Sigmoid colon (tissue), 7 donors: ENCODE measurements around the gene GTPBP8. TPM values are rescaled to one million over a fixed set of nuclear protein-coding genes. Genes with fewer than 3 reads are reported as not detected.
A peak's percentile ranks its signal among the peaks of the same experiment; 100 is the strongest.

Experiments
- DNase-seq: peaks from one replicate; pipeline ENCODE4 v3.0.0-alpha.2; 2019
- H3K27ac ChIP-seq, 4 donors: fragments of 200-600 bp; sonication (generic); one replicate each; pipeline ENCODE4 v1.5.1; 2016 to 2019; ENCODE audit warnings: mild to moderate bottlenecking in 1 of 4
- H3K27me3 ChIP-seq, 3 donors: fragments of 200-600 bp; sonication (generic); one replicate each; pipeline ENCODE4 v1.5.1; 2019; ENCODE audit warnings: mild to moderate bottlenecking in 1 of 3
- H3K36me3 ChIP-seq, 4 donors: fragments of 200-600 bp; sonication (generic); one replicate each; pipeline ENCODE4 v1.5.1; 2016 to 2019
- H3K4me1 ChIP-seq, 4 donors: fragments of 200-600 bp; sonication (generic); one replicate each; pipeline ENCODE4 v1.5.1; 2017 to 2019
- H3K4me3 ChIP-seq, 4 donors: fragments of 200-600 bp; sonication (generic); one replicate each; pipeline ENCODE4 v1.5.1; 2017 to 2019; ENCODE audit warnings: mild to moderate bottlenecking in 2 of 4, moderate library complexity in 1 of 4
- H3K9me3 ChIP-seq, 4 donors: fragments of 200-600 bp in 3 of 4; sonication (generic) in 3 of 4; one replicate each; pipeline versions ENCODE4 v1.5.1 to v1.6.1; 2013 to 2019
- EP300 ChIP-seq, 4 donors: sonication (generic); formaldehyde crosslinking; IDR thresholded peaks; one replicate each; pipeline ENCODE4 v1.6.1; 2017; ENCODE audit warnings: antibody characterized with exemption in 4 of 4
- POLR2A ChIP-seq, 2 donors: fragments of 450-650 bp; IDR thresholded peaks; one replicate each; pipeline ENCODE4 v1.6.1; 2016; ENCODE audit warnings: antibody characterized with exemption in 2 of 2, mild to moderate bottlenecking in 2 of 2, moderate library complexity in 2 of 2
- POLR2AphosphoS5 ChIP-seq, 4 donors: sonication (generic); formaldehyde crosslinking; IDR thresholded peaks; one replicate each; pipeline ENCODE4 v1.6.1; 2017; ENCODE audit warnings: antibody characterized with exemption in 4 of 4
- WGBS, 2 donors: extraction: QIAGEN DNeasy Blood & Tissue Kit; methylation state at CpG; one replicate each; pipeline ENCODE4 v1.1.7; 2013; 5-methylcytosine and 5-hydroxymethylcytosine counted together
- intact Hi-C: fragments of 100-400 bp; cut with DNase I; formaldehyde crosslinking; loops from one replicate; pipeline ENCODE4 v1.15.1; 2023
- polyA plus RNA-seq, 3 donors: library from polyadenylated mRNA; stranded (reverse); fragments of 200-250 nt; gene quantifications; one replicate each; pipeline ENCODE4 v1.2.3, GENCODE V29; 2013
- total RNA-seq, 4 donors: library from RNA; depleted of rRNA; stranded (reverse); fragments of >200 nt; gene quantifications; one replicate each; pipeline ENCODE4 v1.1.0, GENCODE V29; 2016
- TF ChIP-seq, protein P1 (sequence below), 4 experiments: fragments of 450-650 bp in 3 of 4; fragments of 200-600 bp in 1 of 4; IDR thresholded peaks; one replicate each; pipeline ENCODE4 v1.5.1; 2016 to 2019; ENCODE audit warnings: antibody characterized with exemption in 4 of 4, mild to moderate bottlenecking in 3 of 4, moderate library complexity in 2 of 4
- donor health status: healthy with polysubstance abuse.
- donor health status: Bipolar disorder and iron deficiency.
- donor health status: healthy.

GTPBP8 gene
- total and polyA plus RNA-seq, 7 donors: 11.3 to 38.2 (median 20.6) TPM

DNA sequence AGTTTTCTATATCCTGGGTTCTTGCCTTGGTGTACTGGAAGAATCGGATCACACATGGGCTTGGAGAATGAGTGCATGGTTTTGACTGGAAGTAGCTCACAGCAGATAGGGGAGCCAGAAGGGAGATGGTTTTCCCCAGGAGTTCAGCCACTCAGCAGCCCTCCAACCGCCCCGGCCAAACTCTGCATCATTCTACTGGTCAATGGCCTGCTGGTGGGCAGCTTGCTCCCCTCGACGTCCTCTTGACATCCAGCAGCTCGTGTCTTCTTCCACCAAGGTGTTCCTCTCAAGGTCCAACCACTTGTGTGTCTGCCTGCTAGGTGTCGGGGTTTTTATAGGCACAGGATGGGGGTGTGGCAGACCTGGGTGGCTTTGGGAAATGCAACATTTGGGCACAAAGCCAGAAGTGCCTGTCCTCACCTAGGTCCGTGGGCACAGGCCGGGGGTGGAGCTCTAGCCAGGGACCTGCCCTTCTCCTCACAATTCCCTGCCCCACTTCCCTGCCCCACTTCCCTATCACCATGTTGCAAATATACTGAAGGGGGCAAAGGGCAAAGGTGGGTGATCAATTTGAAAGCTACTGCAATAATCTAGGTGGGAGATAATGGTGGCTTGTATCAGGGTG, 3.0 kb upstream of the GTPBP8 start:
- Histone ChIP-seq H3K9me3 (no peaks in the 10 kb centered on the region), H3K27me3 (no peaks in the 10 kb centered on the region), H3K4me3 (no peak overlapping the region), H3K36me3 (no peaks in the 10 kb centered on the region), H3K27ac (no peak overlapping the region), H3K4me1 (peaks cover 0 to 19% (median 14%) of the 10 kb centered on the region in 4 donors)
- intact Hi-C loops: no loop called here
- no peak for TF ChIP-seq POLR2A (IDR thresholded peaks at IDR 0.05)
- DNase-seq: no peak
- 76 to 89% methylated on average over 9 of the region's 9 CpGs for WGBS, 2 donors

DNA sequence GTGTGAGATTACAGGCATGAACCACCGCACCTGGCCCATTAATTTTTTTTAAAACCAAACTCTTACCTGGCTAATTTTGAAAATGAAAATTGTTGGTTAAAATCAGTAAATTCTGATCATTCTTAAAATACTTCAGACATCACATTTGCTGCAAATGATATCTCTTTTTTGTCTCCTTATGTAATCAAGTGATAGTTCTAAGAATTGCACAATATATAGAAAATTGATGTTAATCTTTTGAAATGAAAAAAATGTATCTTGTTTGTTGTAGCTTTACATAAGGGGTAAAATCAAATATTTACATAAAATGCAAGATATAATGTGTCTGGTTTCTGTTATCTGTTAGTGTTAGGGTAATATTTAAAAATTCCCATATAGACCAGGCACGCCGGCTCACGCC, 5.0 kb downstream of the GTPBP8 start:
- intact Hi-C loops: loop anchor here (10.0 kb wide), 1 partner anchor 1059 kb away; the partner anchor contains the start of genes CCDC191 and QTRT2
- Histone ChIP-seq H3K4me1 (peaks cover 0 to 20% (median 15%) of the 10 kb centered on the region in 4 donors), H3K36me3 (peaks cover 0 to 31% (median 5%) of the 10 kb centered on the region in 4 donors), H3K27me3 (no peaks in the 10 kb centered on the region), H3K4me3 (no peak overlapping the region), H3K9me3 (no peaks in the 10 kb centered on the region), H3K27ac (no peak overlapping the region)
- TF ChIP-seq EP300 (IDR thresholded peaks at IDR 0.05) (no peak), POLR2AphosphoS5 (IDR thresholded peaks at IDR 0.05) (no peak), POLR2A (IDR thresholded peaks at IDR 0.05) (no peak)
- TF ChIP-seq, protein P1, sequence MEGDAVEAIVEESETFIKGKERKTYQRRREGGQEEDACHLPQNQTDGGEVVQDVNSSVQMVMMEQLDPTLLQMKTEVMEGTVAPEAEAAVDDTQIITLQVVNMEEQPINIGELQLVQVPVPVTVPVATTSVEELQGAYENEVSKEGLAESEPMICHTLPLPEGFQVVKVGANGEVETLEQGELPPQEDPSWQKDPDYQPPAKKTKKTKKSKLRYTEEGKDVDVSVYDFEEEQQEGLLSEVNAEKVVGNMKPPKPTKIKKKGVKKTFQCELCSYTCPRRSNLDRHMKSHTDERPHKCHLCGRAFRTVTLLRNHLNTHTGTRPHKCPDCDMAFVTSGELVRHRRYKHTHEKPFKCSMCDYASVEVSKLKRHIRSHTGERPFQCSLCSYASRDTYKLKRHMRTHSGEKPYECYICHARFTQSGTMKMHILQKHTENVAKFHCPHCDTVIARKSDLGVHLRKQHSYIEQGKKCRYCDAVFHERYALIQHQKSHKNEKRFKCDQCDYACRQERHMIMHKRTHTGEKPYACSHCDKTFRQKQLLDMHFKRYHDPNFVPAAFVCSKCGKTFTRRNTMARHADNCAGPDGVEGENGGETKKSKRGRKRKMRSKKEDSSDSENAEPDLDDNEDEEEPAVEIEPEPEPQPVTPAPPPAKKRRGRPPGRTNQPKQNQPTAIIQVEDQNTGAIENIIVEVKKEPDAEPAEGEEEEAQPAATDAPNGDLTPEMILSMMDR (IDR thresholded peaks at IDR 0.05): no peak
- WGBS, 2 donors: 93 to 96% methylated on average over 4 of the region's 4 CpGs
- no peak for DNase-seq

DNA sequence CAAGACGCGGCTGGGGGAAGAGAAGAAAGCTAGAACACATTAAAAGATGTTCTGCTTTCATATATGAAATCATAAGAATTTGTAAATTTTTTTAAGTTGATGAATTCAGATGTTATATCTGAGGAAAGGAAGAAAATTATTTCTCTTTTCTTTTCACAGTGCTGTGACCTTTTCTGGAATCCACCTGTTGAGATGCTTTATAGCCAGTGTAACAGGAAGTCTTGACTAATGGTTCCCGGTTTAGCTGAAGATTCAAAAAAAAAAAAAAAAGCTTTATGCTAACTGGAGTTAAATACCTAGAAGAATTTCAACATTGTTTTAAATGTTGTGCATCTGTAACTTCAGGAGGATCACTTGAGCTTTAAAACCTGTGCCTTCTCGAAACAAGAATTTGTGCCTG, 9.9 kb downstream of the GTPBP8 start:
- 77 to 78% methylated on average over 4 of the region's 4 CpGs for WGBS, 2 donors
- DNase-seq: no peak
- H3K36me3 ChIP-seq: peaks cover 6 to 50% (median 15%) of the 10 kb centered on the region in 4 donors

GRCh38 chr3:113002037-113002436, 11.3 kb downstream of the GTPBP8 start:
- Histone ChIP-seq H3K36me3 (peaks cover 6 to 64% (median 22%) of the 10 kb centered on the region in 4 donors), H3K27ac (peak overlapping the region in 3 of 4 donors; percentile 25 to 69 (median 46)), H3K27me3 (no peaks in the 10 kb centered on the region), H3K4me1 (peaks cover 0 to 20% (median 11%) of the 10 kb centered on the region in 4 donors), H3K9me3 (no peaks in the 10 kb centered on the region), H3K4me3 (no peak overlapping the region)
- intact Hi-C loops: no loop called here
- TF ChIP-seq POLR2A (IDR thresholded peaks at IDR 0.05) (no peak), POLR2AphosphoS5 (IDR thresholded peaks at IDR 0.05) (peak; percentile 23 to 51 (median 43))
- no peak for DNase-seq

More for the DNA sequence above, 9.9 kb downstream of the GTPBP8 start:
- peaks cover 0 to 20% (median 11%) of the 10 kb centered on the region in 4 donors for H3K4me1 ChIP-seq
- no peaks in the 10 kb centered on the region for H3K9me3 ChIP-seq
- no peak overlapping the region for H3K4me3 ChIP-seq
- TF ChIP-seq POLR2A (IDR thresholded peaks at IDR 0.05): no peak
- no peak for TF ChIP-seq EP300 (IDR thresholded peaks at IDR 0.05)
- TF ChIP-seq, protein P1 (IDR thresholded peaks at IDR 0.05): no peak
- no peak for TF ChIP-seq POLR2AphosphoS5 (IDR thresholded peaks at IDR 0.05)
- no peaks in the 10 kb centered on the region for H3K27me3 ChIP-seq
- H3K27ac ChIP-seq: no peak overlapping the region
- intact Hi-C loops: no loop called here

- Histone ChIP-seq H3K27ac (peak overlapping the region in 3 of 4 donors; percentile 25 to 69 (median 46)), H3K36me3 (peaks cover 6 to 70% (median 23%) of the 10 kb centered on the region in 4 donors), H3K27me3 (no peaks in the 10 kb centered on the region), H3K4me1 (peaks cover 0 to 20% (median 11%) of the 10 kb centered on the region in 4 donors), H3K4me3 (no peak overlapping the region), H3K9me3 (no peaks in the 10 kb centered on the region)
- TF ChIP-seq POLR2AphosphoS5 (IDR thresholded peaks at IDR 0.05): no peak
- no peak for TF ChIP-seq POLR2A (IDR thresholded peaks at IDR 0.05)
- no peak for TF ChIP-seq EP300 (IDR thresholded peaks at IDR 0.05)
- TF ChIP-seq, protein P1 (IDR thresholded peaks at IDR 0.05): no peak
- intact Hi-C loops: no loop called here
- no peak for DNase-seq
These were observed 11.9 kb downstream of the GTPBP8 start for GRCh38 chr3:113002679-113003078.
